Neural progenitor cell (in vitro differentiated cells): ENCODE results near the gene PREX1.

Experiments
- CTCF ChIP-seq: fragments of 200-600 bp; sonication (generic); IDR thresholded peaks from 2 replicates; pipeline ENCODE4 v1.5.1; 2017; ENCODE audit warnings: antibody characterized with exemption, mild to moderate bottlenecking
- EZH2 ChIP-seq: fragments of 200-600 bp; sonication (generic); IDR thresholded peaks from 2 replicates; pipeline ENCODE4 v1.6.1; 2017; ENCODE audit warnings: antibody characterized with exemption, mild to moderate bottlenecking, moderate library complexity
- EZH2phosphoT487 ChIP-seq: fragments of 200-600 bp; sonication (generic); IDR thresholded peaks from 2 replicates; pipeline ENCODE4 v1.6.1; 2017; ENCODE audit warnings: antibody characterized with exemption

DNA sequence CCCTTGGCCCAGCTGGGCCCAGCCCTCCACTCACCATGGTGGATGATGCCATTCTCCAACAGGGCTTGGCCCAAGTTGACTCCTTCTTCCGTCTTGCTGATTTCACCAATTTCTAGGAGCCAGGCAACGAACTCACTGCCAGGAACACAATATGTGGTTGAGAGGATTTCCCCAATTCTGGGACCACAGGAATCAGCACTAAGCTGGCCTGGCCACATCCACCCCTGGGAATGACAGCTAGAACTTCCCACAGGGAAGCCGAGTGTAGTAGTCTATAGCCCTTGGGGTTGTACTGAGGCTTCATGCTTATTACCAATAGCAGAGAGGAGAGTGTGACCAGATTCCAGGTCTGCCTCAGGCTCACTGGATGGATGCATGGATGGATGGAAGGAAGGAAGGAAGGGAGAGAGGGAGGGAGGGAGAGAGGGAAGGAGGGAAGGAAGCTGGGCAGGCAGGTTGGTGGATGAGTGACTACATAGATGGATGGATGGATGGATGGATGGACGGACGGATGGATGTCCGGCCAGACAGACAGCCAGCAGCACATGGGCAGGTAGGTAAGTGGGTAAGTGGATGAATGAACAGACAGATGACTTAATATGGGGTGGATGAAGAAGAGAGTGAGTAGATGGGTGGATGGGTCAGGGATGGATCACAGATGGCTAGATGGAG lies 146.5 kb downstream of the PREX1 start:
- TF ChIP-seq CTCF (no peak), EZH2 (no peak), EZH2phosphoT487 (no peak)
